Fibroblast of lung (primary cell): ENCODE data around the gene RGS19. TPM values are rescaled to one million over a fixed set of nuclear protein-coding genes. Genes with fewer than 3 reads are reported as not detected.

ENCODE experiments used
- DNase-seq, 2 donors: peaks; one replicate each; pipeline versions ENCODE4 v3.0.0 to v3.0.0-alpha.2; 2010; ENCODE audit warnings: low read depth in 2 of 2
- H2AFZ ChIP-seq: 2 replicates; pipeline ENCODE4 v1.5.1; 2012; ENCODE audit warnings: low read length, control low read depth, inconsistent platforms
- H3K27ac ChIP-seq: 2 replicates; pipeline ENCODE4 v1.5.1; 2011; ENCODE audit warnings: low read length, control low read depth; ENCODE audit not compliant: insufficient read depth
- H3K27me3 ChIP-seq: 2 replicates; pipeline ENCODE4 v1.5.1; 2011; ENCODE audit warnings: mild to moderate bottlenecking, low read length; ENCODE audit not compliant: control insufficient read depth, insufficient read depth
- H3K36me3 ChIP-seq: 2 replicates; pipeline ENCODE4 v1.5.1; 2011; ENCODE audit warnings: low read length; ENCODE audit not compliant: control insufficient read depth, insufficient read depth
- H3K4me1 ChIP-seq: 2 replicates; pipeline ENCODE4 v1.5.1; 2011; ENCODE audit warnings: low read length; ENCODE audit not compliant: control insufficient read depth, insufficient read depth; ENCODE audit errors: extremely low read depth
- H3K4me2 ChIP-seq: 2 replicates; pipeline ENCODE4 v1.5.1; 2011; ENCODE audit warnings: low read length, control low read depth; ENCODE audit not compliant: insufficient read depth; ENCODE audit errors: extremely low read depth
- H3K4me3 ChIP-seq, 4 experiments: fragments of 200-600 bp in 1 of 4; sonication (generic) in 1 of 4; replicated peaks in 1 of 4; 2 replicates each; pipeline ENCODE4 v1.5.1; 2011 to 2016; ENCODE audit warnings: low read length in 4 of 4, low read depth in 3 of 4, mild to moderate bottlenecking in 3 of 4, control low read depth in 2 of 4, inconsistent platforms in 1 of 4, mixed read lengths in 1 of 4; ENCODE audit not compliant: insufficient read depth in 1 of 4; ENCODE audit errors: control extremely low read depth in 1 of 4
- H3K79me2 ChIP-seq: 2 replicates; pipeline ENCODE4 v1.5.1; 2012; ENCODE audit warnings: mild to moderate bottlenecking, low read length, inconsistent platforms; ENCODE audit not compliant: control insufficient read depth, insufficient read depth
- H3K9ac ChIP-seq: 2 replicates; pipeline ENCODE4 v1.5.1; 2011; ENCODE audit warnings: mild to moderate bottlenecking, low read length, control low read depth; ENCODE audit not compliant: insufficient read depth
- H3K9me3 ChIP-seq: 2 replicates; pipeline ENCODE4 v1.5.1; 2012; ENCODE audit warnings: low read depth, low read length; ENCODE audit not compliant: control insufficient read depth, insufficient read depth
- H4K20me1 ChIP-seq: 2 replicates; pipeline ENCODE4 v1.5.1; 2011; ENCODE audit warnings: low read length; ENCODE audit not compliant: control insufficient read depth, insufficient read depth; ENCODE audit errors: extremely low read depth
- CTCF ChIP-seq, 2 donors: IDR thresholded peaks in 1 of 2; conservative IDR thresholded peaks in 1 of 2; 1 replicate in 1 of 2; 2 replicates in 1 of 2; pipeline ENCODE4 v1.5.1; 2011 to 2012; ENCODE audit warnings: low read length in 2 of 2, control low read depth in 1 of 2, inconsistent platforms in 1 of 2, low read depth in 1 of 2, mild to moderate bottlenecking in 1 of 2
- EZH2 ChIP-seq: IDR thresholded peaks from 2 replicates; pipeline ENCODE4 v1.5.1; 2012; ENCODE audit warnings: low read length, control low read depth, mild to moderate bottlenecking; ENCODE audit errors: missing control alignments
- polyA plus RNA-seq, 2 donors: library from polyadenylated mRNA; depleted of rRNA in 1 of 2; stranded (reverse) in 1 of 2; unstranded in 1 of 2; fragments of >200 nt; gene quantifications; 2 replicates each; pipeline ENCODE4 v1.2.1, GENCODE V29; 2011 to 2012; ENCODE audit warnings: missing spikeins in 1 of 2
- total RNA-seq: library from RNA; depleted of rRNA; stranded (reverse); fragments of >200 nt; gene quantifications from 2 replicates; pipeline ENCODE4 v1.2.1, GENCODE V29; 2014

RGS19 gene
- total and polyA plus RNA-seq, 2 donors (not counting 1 experiment from before 2014, with no cell fraction given), result 5.8 to 9.1 TPM

- Histone ChIP-seq H3K4me1 (peaks cover 22% of the 10 kb centered on the region), H3K9me3 (no peaks in the 10 kb centered on the region), H3K9ac (peak overlapping the region; percentile 85), H3K79me2 (no peaks in the 10 kb centered on the region), H3K4me2 (peak overlapping the region; percentile 81), H3K36me3 (no peaks in the 10 kb centered on the region), H3K27me3 (no peaks in the 10 kb centered on the region), H4K20me1 (no peaks in the 10 kb centered on the region), H3K27ac (peak overlapping the region; percentile 70), H2AFZ (no peak overlapping the region), H3K4me3 (peak overlapping the region; percentile 67 to 88 (median 82))
- DNase-seq, result peak in 1 of 2 donors; percentile 12
- TF ChIP-seq CTCF (conservative IDR thresholded peaks at IDR 0.05 in 1 of 2, IDR thresholded peaks at IDR 0.05 in 1 of 2; ENCODE audit: low read depth in 1 of 2, low read length in 2 of 2), result no peak
- no peak for TF ChIP-seq EZH2
Observed at GRCh38 chr20:64063389-64064144, 15.8 kb downstream of the RGS19 start.

DNA sequence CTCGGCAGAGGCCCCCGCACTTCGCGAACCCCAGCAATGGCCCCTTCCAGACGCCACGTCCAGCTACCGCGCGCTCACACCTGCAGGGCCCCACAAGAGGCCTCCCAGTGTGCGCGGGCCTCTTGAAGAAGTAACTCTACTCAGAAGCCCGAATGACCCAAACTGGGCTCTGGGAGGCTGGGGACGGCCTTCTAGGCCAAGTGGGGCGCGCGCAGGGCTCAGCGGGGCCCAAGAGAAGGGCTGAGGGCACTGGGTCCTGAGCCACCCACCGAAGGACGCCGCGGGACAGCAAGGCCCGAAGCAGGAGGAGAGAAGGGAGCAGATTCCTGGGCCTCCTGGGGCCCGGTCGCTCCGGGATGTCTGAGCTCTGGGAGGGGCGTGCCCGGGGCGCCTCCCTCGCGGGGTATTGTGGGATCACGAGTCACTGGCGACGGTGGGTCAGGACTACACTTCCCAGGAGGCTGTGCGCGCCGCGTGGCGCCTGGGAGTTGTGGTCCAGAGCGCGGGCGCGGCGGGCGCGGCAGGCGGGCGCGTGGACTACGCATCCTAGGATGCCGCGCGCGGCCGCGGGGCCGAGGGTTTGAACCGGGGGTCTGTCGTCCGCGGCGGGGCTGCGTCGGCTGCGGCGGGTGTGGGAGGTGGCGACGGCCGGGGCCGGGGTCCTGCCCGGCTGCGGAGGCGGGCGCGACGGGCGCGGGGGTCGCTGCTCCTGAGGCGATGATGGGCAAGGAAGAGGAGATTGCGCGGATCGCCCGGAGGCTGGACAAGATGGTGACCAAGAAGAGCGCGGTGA is 16.5 kb downstream of the RGS19 start, which contains the start of gene TCEA2:
Gene TCEA2 (plus strand): TSS at position 603 of the 793 bp plus-strand sequence. CDS start 115 bp downstream, at position 718.
- H3K4me3 ChIP-seq, result peak within 1 kb of the TSS; percentile 67 to 88 (median 82)
- H3K79me2 ChIP-seq, result no peaks in the 10 kb centered on the region
- peak within 1 kb of the TSS; percentile 98 for H3K4me2 ChIP-seq

More for the DNA sequence above, 16.5 kb downstream of the RGS19 start, which contains the start of gene TCEA2:
- peak within 1 kb of the TSS; percentile 75 for H3K27ac ChIP-seq
- no peak for TF ChIP-seq CTCF (conservative IDR thresholded peaks at IDR 0.05 in 1 of 2, IDR thresholded peaks at IDR 0.05 in 1 of 2; ENCODE audit: low read depth in 1 of 2, low read length in 2 of 2)
- TF ChIP-seq EZH2, result no peak
- H2AFZ ChIP-seq, result peak within 1 kb of the TSS; percentile 44
- H4K20me1 ChIP-seq, result no peaks in the 10 kb centered on the region
- peaks cover 22% of the 10 kb centered on the region for H3K4me1 ChIP-seq
- H3K9me3 ChIP-seq, result no peaks in the 10 kb centered on the region
- peak within 1 kb of the TSS; percentile 85 for H3K9ac ChIP-seq
- DNase-seq, result peak; percentile 94 to 96
- H3K36me3 ChIP-seq, result no peaks in the 10 kb centered on the region
- no peaks in the 10 kb centered on the region for H3K27me3 ChIP-seq
